ENCODE results near the gene EEFSEC. TPM values are rescaled to one million over a fixed set of nuclear protein-coding genes. Genes with fewer than 3 reads are reported as not detected.
A peak's percentile ranks its signal among the peaks of the same experiment; 100 is the strongest.

Gene EEFSEC
- total RNA-seq (2014; rRNA removed; shearing (Covaris generic)) = 3.7 and 4.9 TPM in 2 replicates
- 16.8 and 18.7 TPM in 2 replicates for polyA plus RNA-seq (2016; fragmentation: Nextera tagmentation; extraction: Ambion mirVana)

- Histone ChIP-seq H4K20me1 (ENCODE audit: insufficient read depth) (no peaks in the 10 kb centered on the region; the same call in 1 of the 2 replicates), H2AFZ (peak within 1 kb of the TSS; percentile 93), H3K36me3 (ENCODE audit: low read depth) (no peaks in the 10 kb centered on the region; the same call in none of the 2 replicates), H3K79me2 (ENCODE audit: insufficient read depth) (peaks cover 31% of the 10 kb centered on the region), H3K27ac (peak within 1 kb of the TSS; percentile 71), H3K9me2 (ENCODE audit: insufficient read depth) (no peaks in the 10 kb centered on the region), H3K9me3 (ENCODE audit: low read depth) (no peaks in the 10 kb centered on the region), H3K9ac (peak within 1 kb of the TSS; percentile 86), H3K27me3 (replicated peaks; ENCODE audit: insufficient read depth) (no peaks in the 10 kb centered on the region), H3K4me3 (peak within 1 kb of the TSS; percentile 85), H3K4me1 (ENCODE audit: insufficient read depth) (peaks cover 6% of the 10 kb centered on the region; the same call in 1 of the 2 replicates), H3K4me2 (ENCODE audit: unreplicated experiment) (peak within 1 kb of the TSS; percentile 91), H3F3A (ENCODE audit: insufficient read depth) (0 out of 2 replicates have a peak, but pooled peaks cover 4% of the 10 kb centered on the region)
- WGBS, 2 experiments (ENCODE audit: low coverage in 1 of 2, low lambda C conversion rate in 2 of 2, missing lambda C conversion rate in 2 of 2) = 1% methylated on average over 82 to 94 of the region's 96 CpGs
- no peak for TF ChIP-seq EZH2 (IDR thresholded peaks at IDR 0.05; ENCODE audit: insufficient read depth, poor library complexity, severe bottlenecking)
- no peak for TF ChIP-seq EZH2phosphoT487 (IDR thresholded peaks at IDR 0.05; ENCODE audit: insufficient read depth, low read depth)
- peak; percentile 89 for DNase-seq
- in situ Hi-C loops (cut with MboI) = no loop called here
Measured at GRCh38 chr3:128153156-128154041, at the start of gene EEFSEC. Gene EEFSEC, plus strand, starts transcription at chr3:128153481. Its CDS starts 27 bp downstream, at chr3:128153508.

GRCh38 chr3:128107834-128108233, 45.4 kb upstream of the EEFSEC start:
- WGBS, 2 experiments (ENCODE audit: low coverage in 1 of 2, low lambda C conversion rate in 2 of 2, missing lambda C conversion rate in 2 of 2) = 95 to 96% methylated on average over 8 of the region's 8 CpGs
- Histone ChIP-seq H3K79me2 (ENCODE audit: insufficient read depth) (peaks cover 33% of the 10 kb centered on the region), H3K4me2 (ENCODE audit: unreplicated experiment) (no peak overlapping the region), H3K4me1 (ENCODE audit: insufficient read depth) (peaks cover 12% of the 10 kb centered on the region), H3K9me2 (ENCODE audit: insufficient read depth) (no peaks in the 10 kb centered on the region), H2AFZ (no peak overlapping the region), H4K20me1 (ENCODE audit: insufficient read depth) (no peaks in the 10 kb centered on the region), H3K27me3 (replicated peaks; ENCODE audit: insufficient read depth) (no peaks in the 10 kb centered on the region), H3K4me3 (no peak overlapping the region), H3K36me3 (ENCODE audit: low read depth) (peaks cover 21% of the 10 kb centered on the region), H3K9ac (no peak overlapping the region), H3K27ac (no peak overlapping the region), H3K9me3 (ENCODE audit: low read depth) (no peaks in the 10 kb centered on the region), H3F3A (ENCODE audit: insufficient read depth) (peaks cover 13% of the 10 kb centered on the region)
- in situ Hi-C loops (cut with MboI) = no loop called here
- TF ChIP-seq EZH2phosphoT487 (IDR thresholded peaks at IDR 0.05; ENCODE audit: insufficient read depth, low read depth) (no peak), EZH2 (IDR thresholded peaks at IDR 0.05; ENCODE audit: insufficient read depth, poor library complexity, severe bottlenecking) (no peak)
- DNase-seq = no peak

DNA sequence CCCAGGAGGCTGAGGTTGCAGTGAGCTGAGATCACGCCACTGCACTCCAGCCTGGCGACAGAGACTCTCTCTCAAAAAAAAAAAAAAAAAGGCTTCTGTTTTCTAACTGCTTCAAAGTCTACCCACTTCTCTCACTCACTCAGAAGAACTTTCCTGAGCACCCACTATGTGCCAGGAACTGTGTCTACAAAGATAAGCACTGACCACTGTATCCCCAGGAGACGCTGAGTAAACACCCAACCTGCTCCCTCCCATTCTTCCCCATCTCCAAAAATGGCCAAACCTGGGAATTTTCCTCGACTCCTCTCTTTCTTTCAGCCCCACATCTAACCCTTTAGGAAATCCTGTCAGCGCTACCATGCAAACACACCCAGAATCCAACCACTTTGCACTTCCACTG, 42.1 kb upstream of the EEFSEC start:
- Histone ChIP-seq H3K79me2 (ENCODE audit: insufficient read depth) (peaks cover 59% of the 10 kb centered on the region), H3K36me3 (ENCODE audit: low read depth) (peaks cover 27% of the 10 kb centered on the region), H3K4me3 (no peak overlapping the region), H3K9ac (no peak overlapping the region), H4K20me1 (ENCODE audit: insufficient read depth) (no peaks in the 10 kb centered on the region), H3K27me3 (replicated peaks; ENCODE audit: insufficient read depth) (no peaks in the 10 kb centered on the region), H2AFZ (no peak overlapping the region), H3K27ac (no peak overlapping the region), H3K9me3 (ENCODE audit: low read depth) (no peaks in the 10 kb centered on the region), H3F3A (ENCODE audit: insufficient read depth) (peaks cover 17% of the 10 kb centered on the region), H3K4me1 (ENCODE audit: insufficient read depth) (peaks cover 13% of the 10 kb centered on the region), H3K4me2 (ENCODE audit: unreplicated experiment) (no peak overlapping the region), H3K9me2 (ENCODE audit: insufficient read depth) (no peaks in the 10 kb centered on the region)
- 97% methylated on average over 5 of the region's 5 CpGs for WGBS, 2 experiments (ENCODE audit: low coverage in 1 of 2, low lambda C conversion rate in 2 of 2, missing lambda C conversion rate in 2 of 2)
- no peak for TF ChIP-seq EZH2phosphoT487 (IDR thresholded peaks at IDR 0.05; ENCODE audit: insufficient read depth, low read depth)
- TF ChIP-seq EZH2 (IDR thresholded peaks at IDR 0.05; ENCODE audit: insufficient read depth, poor library complexity, severe bottlenecking) = no peak
- in situ Hi-C loops (cut with MboI) = no loop called here
- DNase-seq = no peak

- Histone ChIP-seq H3K27ac (peak overlapping the region; percentile 56), H3K79me2 (ENCODE audit: insufficient read depth) (peaks cover 59% of the 10 kb centered on the region), H3K36me3 (ENCODE audit: low read depth) (peaks cover 19% of the 10 kb centered on the region), H3K9ac (no peak overlapping the region), H3K27me3 (replicated peaks; ENCODE audit: insufficient read depth) (no peaks in the 10 kb centered on the region), H3K9me3 (ENCODE audit: low read depth) (no peaks in the 10 kb centered on the region), H2AFZ (no peak overlapping the region), H3K4me1 (ENCODE audit: insufficient read depth) (peaks cover 13% of the 10 kb centered on the region), H3F3A (ENCODE audit: insufficient read depth) (peaks cover 17% of the 10 kb centered on the region), H3K4me2 (ENCODE audit: unreplicated experiment) (peak overlapping the region; percentile 28), H4K20me1 (ENCODE audit: insufficient read depth) (no peaks in the 10 kb centered on the region), H3K4me3 (no peak overlapping the region), H3K9me2 (ENCODE audit: insufficient read depth) (no peaks in the 10 kb centered on the region)
- in situ Hi-C loops (cut with MboI) = no loop called here
- peak; percentile 94 for DNase-seq
- TF ChIP-seq EZH2 (IDR thresholded peaks at IDR 0.05; ENCODE audit: insufficient read depth, poor library complexity, severe bottlenecking) = no peak
- no peak for TF ChIP-seq EZH2phosphoT487 (IDR thresholded peaks at IDR 0.05; ENCODE audit: insufficient read depth, low read depth)
- WGBS, 2 experiments (ENCODE audit: low coverage in 1 of 2, low lambda C conversion rate in 2 of 2, missing lambda C conversion rate in 2 of 2) = 67 to 69% methylated on average over 7 of the region's 7 CpGs
Measured at GRCh38 chr3:128112357-128112968, 40.8 kb upstream of the EEFSEC start.

Data from GM23248 (cell line).